Measurements from ENCODE around the gene RBM15.

Gene RBM15

GRCh38 chr1:110390096-110390495, 50.9 kb downstream of the RBM15 start:
- peaks cover under 1% of the 10 kb centered on the region for H3K4me1 Mint-ChIP-seq (ENCODE audit: low read depth)
- H3K4me3 Mint-ChIP-seq: no peak overlapping the region
- H3K27ac Mint-ChIP-seq: no peak overlapping the region
- H3K36me3 Mint-ChIP-seq (ENCODE audit: low read depth): peaks cover 44% of the 10 kb centered on the region
- no peaks in the 10 kb centered on the region for H3K9me3 Mint-ChIP-seq
- no peaks in the 10 kb centered on the region for H3K27me3 Mint-ChIP-seq
- intact Hi-C loops (cut with micrococcal nuclease): no loop called here

- Mint-ChIP-seq H3K4me1 (ENCODE audit: low read depth) (no peaks in the 10 kb centered on the region), H3K4me3 (no peak within 1 kb of the TSS), H3K27ac (no peak within 1 kb of the TSS), H3K9me3 (no peaks in the 10 kb centered on the region), H3K27me3 (no peaks in the 10 kb centered on the region), H3K36me3 (ENCODE audit: low read depth) (peaks cover 50% of the 10 kb centered on the region)
- intact Hi-C loops (cut with micrococcal nuclease): no loop called here
Measured at GRCh38 chr1:110390692-110391245, 51.6 kb downstream of the RBM15 start, which contains the start of gene SLC16A4. TSS of gene SLC16A4 (minus strand) at chr1:110391026. CDS start at chr1:110389323, 1,703 bp downstream.

- Mint-ChIP-seq H3K36me3 (ENCODE audit: low read depth) (peaks cover 65% of the 10 kb centered on the region), H3K4me3 (no peak overlapping the region), H3K27me3 (no peaks in the 10 kb centered on the region), H3K27ac (no peak overlapping the region), H3K4me1 (ENCODE audit: low read depth) (no peaks in the 10 kb centered on the region), H3K9me3 (no peaks in the 10 kb centered on the region)
- intact Hi-C loops (cut with micrococcal nuclease): no loop called here
Measured at GRCh38 chr1:110393286-110393685, 54.1 kb downstream of the RBM15 start.

GRCh38 chr1:110393691-110394492, 54.7 kb downstream of the RBM15 start:
- peaks cover 71% of the 10 kb centered on the region for H3K36me3 Mint-ChIP-seq (ENCODE audit: low read depth)
- intact Hi-C loops (cut with micrococcal nuclease): no loop called here
- H3K4me1 Mint-ChIP-seq (ENCODE audit: low read depth): no peaks in the 10 kb centered on the region
- H3K27ac Mint-ChIP-seq: no peak overlapping the region
- H3K4me3 Mint-ChIP-seq: no peak overlapping the region
- no peaks in the 10 kb centered on the region for H3K9me3 Mint-ChIP-seq
- no peaks in the 10 kb centered on the region for H3K27me3 Mint-ChIP-seq

GRCh38 chr1:110394493-110394820, 55.3 kb downstream of the RBM15 start:
- Mint-ChIP-seq H3K4me1 (ENCODE audit: low read depth) (no peaks in the 10 kb centered on the region), H3K27ac (no peak overlapping the region), H3K27me3 (no peaks in the 10 kb centered on the region), H3K36me3 (ENCODE audit: low read depth) (peaks cover 69% of the 10 kb centered on the region), H3K9me3 (no peaks in the 10 kb centered on the region), H3K4me3 (no peak overlapping the region)
- intact Hi-C loops (cut with micrococcal nuclease): no loop called here

All from dendritic cell treated with granulocyte-macrophage colony-stimulating factor and Interleukin-4, amounts not matched to agents 40 ng/mL and 50 ng/mL, for 4 days (primary cell).